PC-3 (cell line): ENCODE results near the gene APEX2. TPM values are rescaled to one million over a fixed set of nuclear protein-coding genes. Genes with fewer than 3 reads are reported as not detected.
"Not testable (repeated sequence)": the region's sequence is repeated elsewhere in the genome, so short reads cannot be mapped to it uniquely, and the experiment has no call there.

Experiments
- ATAC-seq: fragments of 200-7000 bp; cut with Tn5 transposase; 2 replicates; pipeline ENCODE4 v1.9.1; 2020; ENCODE audit warnings: mild to moderate bottlenecking, moderate library complexity
- BruUV-seq: library from RNA; stranded (reverse); fragments of 400-500 nt; replicated peaks from 2 replicates; lab custom pipeline; 2021; lab: Mats Ljungman, UMichigan
- CTCF ChIA-PET: fragments of 300-600 bp; sonication (Branson Sonifier 250); formaldehyde crosslinking; loops from one replicate; lab custom pipeline; 2022; ENCODE audit warnings: antibody characterized with exemption; lab: Charles Lee
- POLR2A ChIA-PET: fragments of 300-600 bp; sonication (Branson Sonifier 250); formaldehyde crosslinking; loops from one replicate; lab custom pipeline; 2022; ENCODE audit warnings: antibody characterized with exemption; ENCODE audit not compliant: unreplicated experiment; lab: Charles Lee
- DNase-seq: peaks from one replicate; pipeline ENCODE4 v3.0.0-alpha.2; 2015
- H2AFZ ChIP-seq: fragments of 300-600 bp; sonication (generic); 2 replicates; pipeline ENCODE4 v1.6.0; 2016; ENCODE audit warnings: antibody characterized with exemption, low read length
- H3F3A ChIP-seq: fragments of 300-600 bp; sonication (generic); one replicate; pipeline ENCODE4 v1.6.0; 2017; ENCODE audit warnings: antibody characterized with exemption, low read length, control low read depth, mild to moderate bottlenecking; ENCODE audit not compliant: unreplicated experiment
- H3K27ac ChIP-seq: fragments of 300-600 bp; sonication (generic); 2 replicates; pipeline ENCODE4 v1.5.1; 2016; ENCODE audit warnings: mild to moderate bottlenecking, low read length
- H3K27me3 ChIP-seq: fragments of 300-600 bp; sonication (generic); 2 replicates; pipeline ENCODE4 v1.6.1; 2016; ENCODE audit warnings: low read length, mixed read lengths
- H3K36me3 ChIP-seq: fragments of 300-600 bp; sonication (generic); 2 replicates; pipeline ENCODE4 v1.6.1; 2016; ENCODE audit warnings: low read depth, mixed run types, low read length, mixed read lengths
- H3K4me1 ChIP-seq: fragments of 300-600 bp; sonication (generic); 2 replicates; pipeline ENCODE4 v1.5.1; 2016; ENCODE audit warnings: low read length; ENCODE audit not compliant: insufficient read depth
- H3K4me2 ChIP-seq: fragments of 300-600 bp; sonication (generic); 2 replicates; pipeline ENCODE4 v1.6.0; 2016; ENCODE audit warnings: low read length
- H3K4me3 ChIP-seq: fragments of 300-600 bp; sonication (generic); 2 replicates; pipeline ENCODE4 v1.5.1; 2016; ENCODE audit warnings: mild to moderate bottlenecking, low read length, mixed read lengths
- H3K79me2 ChIP-seq: fragments of 300-600 bp; sonication (generic); 2 replicates; pipeline ENCODE4 v1.6.1; 2017; ENCODE audit warnings: low read length, mixed read lengths
- H3K9ac ChIP-seq: fragments of 300-600 bp; sonication (generic); 2 replicates; pipeline ENCODE4 v1.6.0; 2016; ENCODE audit warnings: mild to moderate bottlenecking, low read length
- H3K9me2 ChIP-seq: fragments of 300-600 bp; sonication (generic); replicated peaks from 2 replicates; pipeline ENCODE4 v1.6.1; 2016; ENCODE audit warnings: mixed run types, low read length, mixed read lengths
- H3K9me3 ChIP-seq: fragments of 300-600 bp; sonication (generic); 2 replicates; pipeline ENCODE4 v1.6.1; 2016; ENCODE audit warnings: low read length, mixed read lengths
- H4K20me1 ChIP-seq: fragments of 300-600 bp; sonication (generic); 2 replicates; pipeline ENCODE4 v1.6.1; 2016; ENCODE audit warnings: low read length, mixed read lengths
- CTCF ChIP-seq: fragments of 300-600 bp; sonication (generic); conservative IDR thresholded peaks from 2 replicates; pipeline ENCODE4 v1.5.1; 2017; ENCODE audit warnings: antibody characterized with exemption, low read depth, mild to moderate bottlenecking, low read length
- EZH2 ChIP-seq: fragments of 300-600 bp; sonication (generic); IDR thresholded peaks from one replicate; pipeline ENCODE4 v1.6.1; 2017; ENCODE audit warnings: antibody characterized with exemption, mild to moderate bottlenecking, low read length; ENCODE audit not compliant: unreplicated experiment
- EZH2phosphoT487 ChIP-seq: fragments of 300-600 bp; sonication (generic); IDR thresholded peaks from 2 replicates; pipeline ENCODE4 v1.6.1; 2018; ENCODE audit warnings: mild to moderate bottlenecking, antibody characterized with exemption, low read length, borderline replicate concordance
- intact Hi-C: fragments of 100-400 bp; cut with micrococcal nuclease; formaldehyde crosslinking; loops from 2 replicates; pipeline ENCODE4 v1.9.0; 2023
- total RNA-seq: library from RNA; depleted of rRNA; stranded (reverse); fragments of >200 nt; gene quantifications from 2 replicates; pipeline ENCODE4 v1.2.3, GENCODE V29; 2014

Gene APEX2
- total RNA-seq, 1 experiment from 2014 or later = 24.7 TPM

- Histone ChIP-seq H3F3A (no peaks in the 10 kb centered on the region), H3K79me2 (no peaks in the 10 kb centered on the region), H3K9me3 (no peaks in the 10 kb centered on the region), H3K36me3 (no peaks in the 10 kb centered on the region), H3K9me2 (no peaks in the 10 kb centered on the region), H4K20me1 (no peaks in the 10 kb centered on the region), H3K4me3 (no peak overlapping the region), H3K27me3 (no peaks in the 10 kb centered on the region), H3K27ac (peak overlapping the region; percentile 64), H3K4me1 (peaks cover 11% of the 10 kb centered on the region; the same call in 1 of the 2 replicates), H3K4me2 (peak overlapping the region; percentile 49), H3K9ac (peak overlapping the region; percentile 20; the same call in 1 of the 2 replicates), H2AFZ (no peak overlapping the region)
- POLR2A ChIA-PET = no interaction called here
- TF ChIP-seq EZH2 = no peak
- BruUV-seq = no TSS peak
- CTCF ChIA-PET = no interaction called here
- intact Hi-C loops = no loop called here
- ATAC-seq (peak; percentile 13; the same call in 1 of the 2 replicates), DNase-seq (peak; percentile 80)
These were observed 39.3 kb downstream of the APEX2 start for GRCh38 chrX:55039471-55039870.

GRCh38 chrX:55041514-55041913, 41.4 kb downstream of the APEX2 start:
- H3K79me2 ChIP-seq = no peaks in the 10 kb centered on the region
- POLR2A ChIA-PET = no interaction called here
- intact Hi-C loops = no loop called here
- H3K4me1 ChIP-seq = peaks cover 11% of the 10 kb centered on the region; the same call in 1 of the 2 replicates
- H3K9me3 ChIP-seq = no peaks in the 10 kb centered on the region
- no peak overlapping the region for H2AFZ ChIP-seq
- H3K36me3 ChIP-seq = no peaks in the 10 kb centered on the region
- H3K4me3 ChIP-seq = no peak overlapping the region
- no peaks in the 10 kb centered on the region for H3K27me3 ChIP-seq
- BruUV-seq = no TSS peak
- no peaks in the 10 kb centered on the region for H3K9me2 ChIP-seq
- CTCF ChIA-PET = no interaction called here
- H3K9ac ChIP-seq = no peak overlapping the region
- TF ChIP-seq EZH2 (no peak), CTCF (no peak), EZH2phosphoT487 (no peak)
- no peak for ATAC-seq
- H3K27ac ChIP-seq = no peak overlapping the region
- no peaks in the 10 kb centered on the region for H4K20me1 ChIP-seq
- H3K4me2 ChIP-seq = no peak overlapping the region
- DNase-seq = no peak
- H3F3A ChIP-seq = no peaks in the 10 kb centered on the region

- ATAC-seq, H3K4me2 ChIP-seq, H3K9me3 ChIP-seq, H3K27me3 ChIP-seq, H3K4me1 ChIP-seq, CTCF ChIA-PET, DNase-seq, BruUV-seq, H3F3A ChIP-seq, H2AFZ ChIP-seq, H4K20me1 ChIP-seq, H3K9ac ChIP-seq, POLR2A ChIA-PET, H3K79me2 ChIP-seq, H3K9me2 ChIP-seq, H3K27ac ChIP-seq, H3K4me3 ChIP-seq, H3K36me3 ChIP-seq: not testable (repeated sequence)
- intact Hi-C loops = loop anchor here (10.0 kb wide), 1 partner anchor 406 kb away; no protein-coding TSS in a partner anchor
These were observed 50.4 kb downstream of the APEX2 start for GRCh38 chrX:55050599-55050998.
